CD4-positive, alpha-beta T cell treated with Interleukin-12 subunit alpha and Interleukin-12 subunit beta, for 1 hour (primary cell): Measurements from ENCODE around the gene CLEC16A.

ENCODE experiments used
- DNase-seq: peaks from one replicate; pipeline ENCODE4 v3.0.0-alpha.2; 2020

The CLEC16A gene

GRCh38 chr16:11231367-11231970 is 287.1 kb downstream of the CLEC16A start:
- DNase-seq: no peak
